ES-I3 (cell line): Measurements from ENCODE around the gene HS3ST1.

Experiments used
- H3K36me3 ChIP-seq: 2 replicates; pipeline ENCODE4 v1.6.1; 2013; ENCODE audit warnings: mild to moderate bottlenecking, low read length, control low read depth, moderate library complexity; ENCODE audit not compliant: insufficient read depth
- H3K4me1 ChIP-seq: 2 replicates; pipeline ENCODE4 v1.6.1; 2013; ENCODE audit warnings: mild to moderate bottlenecking, control low read depth, low read length; ENCODE audit not compliant: insufficient read depth
- H3K9ac ChIP-seq: 2 replicates; pipeline ENCODE4 v1.6.1; 2013; ENCODE audit warnings: low read depth, mild to moderate bottlenecking, low read length, moderate library complexity
- H3K9me3 ChIP-seq: 2 replicates; pipeline ENCODE4 v1.6.1; 2013; ENCODE audit warnings: mild to moderate bottlenecking, low read length, moderate library complexity; ENCODE audit not compliant: control insufficient read depth, insufficient read depth

HS3ST1 gene

GRCh38 chr4:11428231-11428898, at the start of gene HS3ST1:
TSS of gene HS3ST1 (minus strand) at chr4:11428894. CDS start at chr4:11400005, 28,889 bp downstream.
- Histone ChIP-seq H3K36me3 (no peaks in the 10 kb centered on the region), H3K4me1 (0 out of 2 replicates have a peak, but pooled peaks cover 3% of the 10 kb centered on the region), H3K9me3 (no peaks in the 10 kb centered on the region), H3K9ac (peak within 1 kb of the TSS; percentile 75)

GRCh38 chr4:11475871-11476270, 47.2 kb upstream of the HS3ST1 start:
- Histone ChIP-seq H3K9ac (no peak overlapping the region), H3K9me3 (no peaks in the 10 kb centered on the region; the same call in 1 of the 2 replicates), H3K4me1 (peaks cover 8% of the 10 kb centered on the region; the same call in 1 of the 2 replicates), H3K36me3 (no peaks in the 10 kb centered on the region)

GRCh38 chr4:11474146-11474545, 45.5 kb upstream of the HS3ST1 start:
- no peaks in the 10 kb centered on the region; the same call in 1 of the 2 replicates for H3K9me3 ChIP-seq
- peaks cover 25% of the 10 kb centered on the region for H3K4me1 ChIP-seq
- H3K9ac ChIP-seq: no peak overlapping the region
- no peaks in the 10 kb centered on the region for H3K36me3 ChIP-seq

GRCh38 chr4:11472535-11472934, 43.8 kb upstream of the HS3ST1 start:
- no peaks in the 10 kb centered on the region for H3K36me3 ChIP-seq
- H3K9ac ChIP-seq: no peak overlapping the region
- H3K4me1 ChIP-seq: peaks cover 25% of the 10 kb centered on the region
- H3K9me3 ChIP-seq: no peaks in the 10 kb centered on the region

- peaks cover 25% of the 10 kb centered on the region for H3K4me1 ChIP-seq
- no peaks in the 10 kb centered on the region for H3K36me3 ChIP-seq
- H3K9me3 ChIP-seq: no peaks in the 10 kb centered on the region
- no peak overlapping the region for H3K9ac ChIP-seq
Observed at GRCh38 chr4:11471618-11472017, 42.9 kb upstream of the HS3ST1 start.

- no peaks in the 10 kb centered on the region for H3K36me3 ChIP-seq
- no peak overlapping the region for H3K9ac ChIP-seq
- no peaks in the 10 kb centered on the region for H3K9me3 ChIP-seq
- H3K4me1 ChIP-seq: peaks cover 25% of the 10 kb centered on the region
Observed at GRCh38 chr4:11471046-11471441, 42.4 kb upstream of the HS3ST1 start.

GRCh38 chr4:11470438-11471045, 41.8 kb upstream of the HS3ST1 start:
- Histone ChIP-seq H3K4me1 (peaks cover 25% of the 10 kb centered on the region), H3K9me3 (no peaks in the 10 kb centered on the region), H3K9ac (no peak overlapping the region), H3K36me3 (no peaks in the 10 kb centered on the region)

- no peak overlapping the region for H3K9ac ChIP-seq
- peaks cover 25% of the 10 kb centered on the region for H3K4me1 ChIP-seq
- H3K36me3 ChIP-seq: no peaks in the 10 kb centered on the region
- no peaks in the 10 kb centered on the region for H3K9me3 ChIP-seq
Observed at GRCh38 chr4:11469650-11470437, 41.1 kb upstream of the HS3ST1 start.

- Histone ChIP-seq H3K4me1 (peaks cover 25% of the 10 kb centered on the region), H3K36me3 (no peaks in the 10 kb centered on the region), H3K9ac (no peak overlapping the region), H3K9me3 (no peaks in the 10 kb centered on the region)
Observed at GRCh38 chr4:11468901-11469300, 40.2 kb upstream of the HS3ST1 start.

- peaks cover 25% of the 10 kb centered on the region for H3K4me1 ChIP-seq
Observed at GRCh38 chr4:11467931-11468330, 39.2 kb upstream of the HS3ST1 start.

GRCh38 chr4:11463707-11464106, 35.0 kb upstream of the HS3ST1 start:
- Histone ChIP-seq H3K9me3 (peaks cover 2% of the 10 kb centered on the region; the same call in 1 of the 2 replicates), H3K9ac (no peak overlapping the region), H3K36me3 (no peaks in the 10 kb centered on the region), H3K4me1 (no peaks in the 10 kb centered on the region)

More at GRCh38 chr4:11467931-11468330, 39.2 kb upstream of the HS3ST1 start:
- Histone ChIP-seq H3K9me3 (no peaks in the 10 kb centered on the region), H3K9ac (no peak overlapping the region), H3K36me3 (no peaks in the 10 kb centered on the region)

GRCh38 chr4:11456401-11456800, 27.7 kb upstream of the HS3ST1 start:
- Histone ChIP-seq H3K36me3 (no peaks in the 10 kb centered on the region), H3K4me1 (no peaks in the 10 kb centered on the region), H3K9ac (no peak overlapping the region), H3K9me3 (peaks cover 2% of the 10 kb centered on the region; the same call in 1 of the 2 replicates)

GRCh38 chr4:11455201-11455835, 26.6 kb upstream of the HS3ST1 start:
- H3K36me3 ChIP-seq: no peaks in the 10 kb centered on the region
- H3K4me1 ChIP-seq: no peaks in the 10 kb centered on the region
- H3K9ac ChIP-seq: no peak overlapping the region
- peaks cover 2% of the 10 kb centered on the region; the same call in 1 of the 2 replicates for H3K9me3 ChIP-seq

GRCh38 chr4:11451716-11452115, 23.0 kb upstream of the HS3ST1 start:
- H3K9ac ChIP-seq: no peak overlapping the region
- no peaks in the 10 kb centered on the region for H3K4me1 ChIP-seq
- no peaks in the 10 kb centered on the region for H3K36me3 ChIP-seq
- H3K9me3 ChIP-seq: no peaks in the 10 kb centered on the region
